ENCODE data around the gene BICRAL. TPM values are rescaled to one million over a fixed set of nuclear protein-coding genes. Genes with fewer than 3 reads are reported as not detected.
"Not testable (repeated sequence)": the region's sequence is repeated elsewhere in the genome, so short reads cannot be mapped to it uniquely, and the experiment has no call there.

The BICRAL gene
- total and polyA plus RNA-seq, 4 donors, result 13.1 to 17.0 (median 13.9) TPM

- no peak overlapping the region for H3K27ac ChIP-seq (ENCODE audit: low read depth, low read length)
Observed at GRCh38 chr6:42762426-42762859, 19.4 kb upstream of the BICRAL start.

DNA sequence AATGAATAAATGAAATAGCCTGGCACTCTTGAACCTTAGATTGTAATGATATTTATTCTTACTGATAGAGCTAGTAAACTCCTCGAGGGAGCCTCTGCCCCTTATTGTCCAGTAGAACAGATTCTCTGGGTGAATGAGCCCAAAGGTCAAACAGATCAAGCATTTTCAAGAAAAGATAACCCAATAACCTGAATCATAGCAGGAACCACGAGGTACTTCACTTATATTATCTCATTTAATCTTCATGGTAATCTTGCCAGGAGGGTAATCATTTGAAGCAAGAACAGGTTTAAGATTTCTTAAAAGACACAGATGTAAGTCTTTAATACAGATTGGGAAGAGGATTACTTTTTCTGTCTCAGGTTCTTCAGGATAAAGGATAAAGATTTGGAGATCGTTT lies 18.9 kb upstream of the BICRAL start:
- no peak overlapping the region for H3K4me3 ChIP-seq (ENCODE audit: low read depth, low read length)
- H3K27me3 ChIP-seq (ENCODE audit: control insufficient read depth, insufficient read depth, low read length), result no peaks in the 10 kb centered on the region
- H3K36me3 ChIP-seq (ENCODE audit: control insufficient read depth, insufficient read depth, low read length), result peaks cover 3% of the 10 kb centered on the region
- DNase-seq (ENCODE audit: low read depth in 4 of 6, low spot score in 6 of 6), result no peak
- no CpG with 5 or more reads among the region's 3 CpGs for WGBS (ENCODE audit: insufficient coverage)
- H3K27ac ChIP-seq (ENCODE audit: low read depth, low read length), result no peak overlapping the region
- peaks cover 3% of the 10 kb centered on the region for H3K4me1 ChIP-seq (ENCODE audit: control insufficient read depth, insufficient read depth, low read length)
- no peaks in the 10 kb centered on the region for H3K9me3 ChIP-seq (ENCODE audit: control insufficient read depth, insufficient read depth, low read length)

More at GRCh38 chr6:42762426-42762859, 19.4 kb upstream of the BICRAL start:
- no peaks in the 10 kb centered on the region for H3K27me3 ChIP-seq (ENCODE audit: control insufficient read depth, insufficient read depth, low read length)
- peaks cover 3% of the 10 kb centered on the region for H3K36me3 ChIP-seq (ENCODE audit: control insufficient read depth, insufficient read depth, low read length)
- no peak for DNase-seq (ENCODE audit: low read depth in 4 of 6, low spot score in 6 of 6)
- H3K9me3 ChIP-seq (ENCODE audit: control insufficient read depth, insufficient read depth, low read length), result no peaks in the 10 kb centered on the region
- H3K4me3 ChIP-seq (ENCODE audit: low read depth, low read length), result no peak overlapping the region
- peaks cover 3% of the 10 kb centered on the region for H3K4me1 ChIP-seq (ENCODE audit: control insufficient read depth, insufficient read depth, low read length)
- WGBS (ENCODE audit: insufficient coverage), result no CpG with 5 or more reads among the region's 3 CpGs

- H3K36me3 ChIP-seq (ENCODE audit: control insufficient read depth, insufficient read depth, low read length), result peaks cover 3% of the 10 kb centered on the region
- H3K9me3 ChIP-seq (ENCODE audit: control insufficient read depth, insufficient read depth, low read length), result no peaks in the 10 kb centered on the region
- no peaks in the 10 kb centered on the region for H3K27me3 ChIP-seq (ENCODE audit: control insufficient read depth, insufficient read depth, low read length)
- H3K27ac ChIP-seq (ENCODE audit: low read depth, low read length), result no peak overlapping the region
- peak in 1 of 6 donors; percentile 84 for DNase-seq (ENCODE audit: low read depth in 4 of 6, low spot score in 6 of 6)
- WGBS (ENCODE audit: insufficient coverage), result 72% methylated on average over 5 of the region's 9 CpGs
- H3K4me3 ChIP-seq (ENCODE audit: low read depth, low read length), result no peak overlapping the region
- H3K4me1 ChIP-seq (ENCODE audit: control insufficient read depth, insufficient read depth, low read length), result peaks cover 3% of the 10 kb centered on the region
Observed at GRCh38 chr6:42764911-42765648, 16.8 kb upstream of the BICRAL start.

DNA sequence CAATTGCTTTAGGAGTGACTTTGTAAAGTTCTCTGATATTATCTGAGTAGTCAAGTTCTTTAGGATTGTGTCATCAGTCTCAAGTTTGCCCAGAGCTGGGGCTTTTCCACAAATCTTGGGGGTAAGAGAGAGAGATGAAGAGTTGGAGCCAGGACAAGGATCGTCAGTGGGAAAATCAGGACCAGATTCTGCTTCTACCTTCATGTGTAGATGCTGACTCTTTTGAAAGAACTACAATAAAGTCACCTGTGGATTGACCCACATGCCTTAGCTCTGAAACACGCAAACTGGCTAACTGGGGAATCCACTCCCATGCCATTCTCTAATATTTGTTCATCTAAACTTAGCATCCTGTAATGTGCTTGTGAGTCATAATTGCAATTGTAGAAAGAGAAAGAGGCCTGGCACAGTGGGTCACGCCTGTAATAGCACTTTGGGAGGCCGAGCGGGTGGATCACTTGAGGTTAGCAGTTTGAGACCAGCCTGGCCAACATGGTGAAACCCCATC lies 15.6 kb upstream of the BICRAL start:
- no peaks in the 10 kb centered on the region for H3K27me3 ChIP-seq (ENCODE audit: control insufficient read depth, insufficient read depth, low read length)
- DNase-seq (ENCODE audit: low read depth in 4 of 6, low spot score in 6 of 6), result no peak
- H3K9me3 ChIP-seq (ENCODE audit: control insufficient read depth, insufficient read depth, low read length), result no peaks in the 10 kb centered on the region
- WGBS (ENCODE audit: insufficient coverage), result 100% methylated on average over 2 of the region's 5 CpGs
- H3K4me3 ChIP-seq (ENCODE audit: low read depth, low read length), result no peak overlapping the region
- no peaks in the 10 kb centered on the region for H3K36me3 ChIP-seq (ENCODE audit: control insufficient read depth, insufficient read depth, low read length)
- peaks cover 10% of the 10 kb centered on the region for H3K4me1 ChIP-seq (ENCODE audit: control insufficient read depth, insufficient read depth, low read length)
- no peak overlapping the region for H3K27ac ChIP-seq (ENCODE audit: low read depth, low read length)

DNA sequence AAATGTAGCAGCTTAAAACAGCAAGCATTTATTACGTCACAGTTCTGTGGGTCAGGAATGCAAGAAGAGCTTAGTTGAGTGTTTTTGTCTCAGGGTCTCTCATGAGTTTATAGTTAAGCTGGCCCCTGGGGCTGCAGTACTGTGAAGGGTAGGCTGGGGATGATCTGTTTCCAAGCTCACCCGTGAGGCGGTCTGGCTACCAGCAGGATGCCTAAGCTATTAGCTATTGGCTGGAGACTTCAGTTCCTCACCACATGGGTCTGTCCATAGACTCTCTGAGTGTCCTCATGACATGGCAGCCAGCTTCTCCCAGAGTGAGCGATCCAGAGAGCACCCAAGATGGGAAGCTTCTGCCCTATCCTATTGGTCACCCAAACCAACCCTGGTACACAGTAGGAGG lies 12.8 kb upstream of the BICRAL start:
- DNase-seq (ENCODE audit: low read depth in 4 of 6, low spot score in 6 of 6), result no peak
- Histone ChIP-seq H3K4me1 (ENCODE audit: control insufficient read depth, insufficient read depth, low read length) (peaks cover 7% of the 10 kb centered on the region), H3K36me3 (ENCODE audit: control insufficient read depth, insufficient read depth, low read length) (no peaks in the 10 kb centered on the region), H3K4me3 (ENCODE audit: low read depth, low read length) (no peak overlapping the region), H3K27ac (ENCODE audit: low read depth, low read length) (no peak overlapping the region), H3K9me3 (ENCODE audit: control insufficient read depth, insufficient read depth, low read length) (no peaks in the 10 kb centered on the region), H3K27me3 (ENCODE audit: control insufficient read depth, insufficient read depth, low read length) (no peaks in the 10 kb centered on the region)
- 86% methylated on average over 3 of the region's 4 CpGs for WGBS (ENCODE audit: insufficient coverage)

DNA sequence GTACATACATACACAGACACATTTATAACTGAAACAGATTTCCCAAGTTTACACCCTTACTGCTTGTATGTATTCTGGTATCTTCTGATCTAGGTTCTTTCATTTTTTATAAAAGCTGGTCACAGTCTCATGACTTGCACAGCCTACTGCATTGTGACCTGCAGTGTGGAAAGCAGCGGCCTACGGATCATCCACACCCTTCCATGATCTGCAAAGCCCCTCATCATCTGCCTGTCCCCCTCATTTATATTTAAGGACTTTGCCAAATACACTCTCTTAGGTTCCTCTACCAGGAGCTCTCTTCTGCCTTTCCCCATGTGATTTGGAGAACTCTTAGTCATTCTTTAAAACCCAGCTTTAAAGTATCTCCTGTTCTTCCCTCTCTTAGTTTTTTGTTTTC lies 12.0 kb upstream of the BICRAL start:
- 100% methylated on average over 2 of the region's 2 CpGs for WGBS (ENCODE audit: insufficient coverage)

GRCh38 chr6:42771741-42772100 lies 10.1 kb upstream of the BICRAL start:
- Histone ChIP-seq H3K36me3 (ENCODE audit: control insufficient read depth, insufficient read depth, low read length) (no peaks in the 10 kb centered on the region), H3K27me3 (ENCODE audit: control insufficient read depth, insufficient read depth, low read length) (no peaks in the 10 kb centered on the region), H3K9me3 (ENCODE audit: control insufficient read depth, insufficient read depth, low read length) (no peaks in the 10 kb centered on the region), H3K27ac (ENCODE audit: low read depth, low read length) (no peak overlapping the region), H3K4me1 (ENCODE audit: control insufficient read depth, insufficient read depth, low read length) (peaks cover 7% of the 10 kb centered on the region), H3K4me3 (ENCODE audit: low read depth, low read length) (no peak overlapping the region)
- DNase-seq (ENCODE audit: low read depth in 4 of 6, low spot score in 6 of 6), result peak in 1 of 6 donors; percentile 46
- no CpG with 5 or more reads among the region's 3 CpGs for WGBS (ENCODE audit: insufficient coverage)

More for the DNA sequence above, 12.0 kb upstream of the BICRAL start:
- no peak overlapping the region for H3K4me3 ChIP-seq (ENCODE audit: low read depth, low read length)
- H3K9me3 ChIP-seq (ENCODE audit: control insufficient read depth, insufficient read depth, low read length), result no peaks in the 10 kb centered on the region
- no peak for DNase-seq (ENCODE audit: low read depth in 4 of 6, low spot score in 6 of 6)
- no peak overlapping the region for H3K27ac ChIP-seq (ENCODE audit: low read depth, low read length)
- peaks cover 7% of the 10 kb centered on the region for H3K4me1 ChIP-seq (ENCODE audit: control insufficient read depth, insufficient read depth, low read length)
- no peaks in the 10 kb centered on the region for H3K36me3 ChIP-seq (ENCODE audit: control insufficient read depth, insufficient read depth, low read length)
- no peaks in the 10 kb centered on the region for H3K27me3 ChIP-seq (ENCODE audit: control insufficient read depth, insufficient read depth, low read length)

DNA sequence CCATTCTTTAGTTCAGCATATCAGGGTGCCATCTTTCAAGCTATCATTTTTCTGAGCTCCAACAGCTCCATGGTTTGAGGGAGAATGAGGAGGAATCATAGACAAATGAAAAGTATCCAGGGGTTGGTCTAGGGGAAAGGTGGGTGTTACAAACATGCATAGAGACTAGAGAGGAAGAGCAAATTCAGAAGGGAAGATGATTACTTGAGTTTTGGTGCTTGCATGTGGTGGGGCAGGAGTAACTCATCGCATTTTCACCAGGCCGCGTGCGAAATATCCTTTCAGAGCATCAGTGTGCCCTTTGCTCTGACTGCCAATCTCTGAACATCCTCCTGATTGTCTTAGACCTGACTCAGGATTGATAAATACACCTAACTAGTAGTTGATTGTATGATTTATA lies 7.7 kb upstream of the BICRAL start:
- no peaks in the 10 kb centered on the region for H3K9me3 ChIP-seq (ENCODE audit: control insufficient read depth, insufficient read depth, low read length)
- no peaks in the 10 kb centered on the region for H3K27me3 ChIP-seq (ENCODE audit: control insufficient read depth, insufficient read depth, low read length)
- H3K27ac ChIP-seq (ENCODE audit: low read depth, low read length), result no peak overlapping the region
- no peak overlapping the region for H3K4me3 ChIP-seq (ENCODE audit: low read depth, low read length)
- H3K36me3 ChIP-seq (ENCODE audit: control insufficient read depth, insufficient read depth, low read length), result no peaks in the 10 kb centered on the region
- no peak for DNase-seq (ENCODE audit: low read depth in 4 of 6, low spot score in 6 of 6)
- 100% methylated on average over 1 of the region's 4 CpGs for WGBS (ENCODE audit: insufficient coverage)
- peaks cover 11% of the 10 kb centered on the region for H3K4me1 ChIP-seq (ENCODE audit: control insufficient read depth, insufficient read depth, low read length)

GRCh38 chr6:42774821-42775487 lies 6.9 kb upstream of the BICRAL start:
- 91% methylated on average over 7 of the region's 10 CpGs for WGBS (ENCODE audit: insufficient coverage)

More at GRCh38 chr6:42774821-42775487, 6.9 kb upstream of the BICRAL start:
- H3K4me3 ChIP-seq (ENCODE audit: low read depth, low read length); DNase-seq (ENCODE audit: low read depth in 4 of 6, low spot score in 6 of 6); H3K9me3 ChIP-seq (ENCODE audit: control insufficient read depth, insufficient read depth, low read length); H3K36me3 ChIP-seq (ENCODE audit: control insufficient read depth, insufficient read depth, low read length); H3K27me3 ChIP-seq (ENCODE audit: control insufficient read depth, insufficient read depth, low read length); H3K27ac ChIP-seq (ENCODE audit: low read depth, low read length): not testable (repeated sequence)
- H3K4me1 ChIP-seq (ENCODE audit: control insufficient read depth, insufficient read depth, low read length), result peaks cover 11% of the 10 kb centered on the region

All from spinal cord (tissue), 10 donors.